Measurements from ENCODE around the gene TMEM88. TPM values are rescaled to one million over a fixed set of nuclear protein-coding genes. Genes with fewer than 3 reads are reported as not detected.
A peak's percentile ranks its signal among the peaks of the same experiment; 100 is the strongest.

The TMEM88 gene
- total RNA-seq, 2 experiments from 2014 or later, result 2.2 to 2.4 TPM

- H3K27ac Mint-ChIP-seq, result no peak overlapping the region
- POLR2A ChIA-PET, result no interaction called here
- DNase-seq, result no peak
- peaks cover 5% of the 10 kb centered on the region for H3K36me3 Mint-ChIP-seq
- intact Hi-C loops (cut with micrococcal nuclease), result no loop called here
- CTCF ChIA-PET, result interaction anchor here (0.7 to 1.0 kb wide), 4 partner anchors 15 to 556 kb away, joined by 3 to 6 read pairs (median 3); no protein-coding TSS in a partner anchor
- H3K9me3 Mint-ChIP-seq, result no peaks in the 10 kb centered on the region
- H3K4me1 Mint-ChIP-seq (ENCODE audit: low read depth), result no peaks in the 10 kb centered on the region
- H3K4me3 Mint-ChIP-seq, result no peak overlapping the region
- no peaks in the 10 kb centered on the region for H3K27me3 Mint-ChIP-seq
Observed at GRCh38 chr17:7882629-7883028, 27.8 kb downstream of the TMEM88 start.

- intact Hi-C loops (cut with micrococcal nuclease), result no loop called here
- Mint-ChIP-seq H3K4me1 (ENCODE audit: low read depth) (no peaks in the 10 kb centered on the region), H3K9me3 (no peaks in the 10 kb centered on the region), H3K27me3 (no peaks in the 10 kb centered on the region), H3K36me3 (peaks cover 5% of the 10 kb centered on the region), H3K27ac (peak overlapping the region; percentile 86), H3K4me3 (peak overlapping the region; percentile 69)
- CTCF ChIA-PET, result interaction anchor here (0.6 to 1.1 kb wide), 3 partner anchors 47 to 230 kb away, joined by 3 read pairs; no protein-coding TSS in a partner anchor
- DNase-seq, result peak; percentile 53
- POLR2A ChIA-PET, result interaction anchor here (0.6 kb wide), 1 partner anchor 41 kb away, joined by 3 read pairs; no protein-coding TSS in a partner anchor
Observed at GRCh38 chr17:7883781-7884386, 29.0 kb downstream of the TMEM88 start.

GRCh38 chr17:7884581-7885366 is 29.9 kb downstream of the TMEM88 start:
- Mint-ChIP-seq H3K27ac (peak overlapping the region; percentile 84), H3K9me3 (no peaks in the 10 kb centered on the region), H3K4me1 (ENCODE audit: low read depth) (no peaks in the 10 kb centered on the region), H3K36me3 (peaks cover 10% of the 10 kb centered on the region), H3K4me3 (peak overlapping the region; percentile 69), H3K27me3 (no peaks in the 10 kb centered on the region)
- CTCF ChIA-PET, result interaction anchor here (0.6 to 2.2 kb wide), 3 partner anchors 48 to 229 kb away, joined by 3 to 6 read pairs (median 3); no protein-coding TSS in a partner anchor
- intact Hi-C loops (cut with micrococcal nuclease), result no loop called here
- DNase-seq, result peak; percentile 42
- POLR2A ChIA-PET, result interaction anchor here (1.7 to 2.2 kb wide), 2 partner anchors 28 to 31 kb away, joined by 4 to 19 read pairs; partner anchors contain the start of genes CYB5D1, NAA38 and RNF227

- POLR2A ChIA-PET, result interaction anchor here (0.6 to 2.2 kb wide), 6 partner anchors 15 to 302 kb away, joined by 3 to 19 read pairs (median 4); partner anchors contain the start of genes CYB5D1, MPDU1, NAA38 and RNF227
- H3K27ac Mint-ChIP-seq, result no peak overlapping the region
- peak overlapping the region; percentile 57 for H3K4me3 Mint-ChIP-seq
Observed at GRCh38 chr17:7885367-7886226, 30.7 kb downstream of the TMEM88 start.

GRCh38 chr17:7886227-7887037 is 31.6 kb downstream of the TMEM88 start:
- intact Hi-C loops (cut with micrococcal nuclease), result loop anchor here (1.0 to 2.0 kb wide), 9 partner anchors 29 to 496 kb away; partner anchors contain the start of genes CNTROB, KDM6B, NAA38 and RPL26
- H3K4me3 Mint-ChIP-seq, result no peak overlapping the region
- DNase-seq, result peak; percentile 67
- CTCF ChIA-PET, result interaction anchor here (1.0 to 2.2 kb wide), 5 partner anchors 12 to 104 kb away, joined by 3 to 10 read pairs (median 5); partner anchors contain the start of genes CYB5D1 and NAA38
- no peak overlapping the region for H3K27ac Mint-ChIP-seq
- no peaks in the 10 kb centered on the region for H3K27me3 Mint-ChIP-seq
- POLR2A ChIA-PET, result interaction anchor here (0.6 to 2.2 kb wide), 6 partner anchors 16 to 303 kb away, joined by 3 to 19 read pairs (median 4); partner anchors contain the start of genes CYB5D1, MPDU1, NAA38 and RNF227
- no peaks in the 10 kb centered on the region for H3K9me3 Mint-ChIP-seq
- H3K4me1 Mint-ChIP-seq (ENCODE audit: low read depth), result no peaks in the 10 kb centered on the region
- H3K36me3 Mint-ChIP-seq, result peaks cover 25% of the 10 kb centered on the region

More at GRCh38 chr17:7885367-7886226, 30.7 kb downstream of the TMEM88 start:
- intact Hi-C loops (cut with micrococcal nuclease), result loop anchor here (2.0 kb wide), 2 partner anchors 313 to 497 kb away; partner anchors contain the start of gene RPL26
- CTCF ChIA-PET, result interaction anchor here (1.0 to 2.2 kb wide), 5 partner anchors 13 to 105 kb away, joined by 3 to 10 read pairs (median 5); partner anchors contain the start of genes CYB5D1 and NAA38
- Mint-ChIP-seq H3K36me3 (peaks cover 18% of the 10 kb centered on the region), H3K27me3 (no peaks in the 10 kb centered on the region), H3K4me1 (ENCODE audit: low read depth) (no peaks in the 10 kb centered on the region), H3K9me3 (no peaks in the 10 kb centered on the region)
- DNase-seq, result peak; percentile 61

GRCh38 chr17:7887038-7887481 is 32.2 kb downstream of the TMEM88 start:
- Mint-ChIP-seq H3K27me3 (no peaks in the 10 kb centered on the region), H3K4me3 (no peak overlapping the region), H3K27ac (no peak overlapping the region), H3K4me1 (ENCODE audit: low read depth) (no peaks in the 10 kb centered on the region), H3K36me3 (peaks cover 29% of the 10 kb centered on the region), H3K9me3 (no peaks in the 10 kb centered on the region)
- intact Hi-C loops (cut with micrococcal nuclease), result loop anchor here (1.0 to 2.0 kb wide), 9 partner anchors 28 to 496 kb away; partner anchors contain the start of genes CNTROB, KDM6B, NAA38 and RPL26
- ChIA-PET POLR2A (interaction anchor here (1.7 to 2.2 kb wide), 2 partner anchors 30 to 52 kb away, joined by 4 to 19 read pairs; partner anchors contain the start of genes CYB5D1 and NAA38), CTCF (interaction anchor here (1.3 to 2.2 kb wide), 3 partner anchors 30 to 103 kb away, joined by 5 to 10 read pairs (median 6); partner anchors contain the start of genes CYB5D1 and NAA38)
- DNase-seq, result no peak

- no peaks in the 10 kb centered on the region for H3K27me3 Mint-ChIP-seq
- H3K27ac Mint-ChIP-seq, result no peak overlapping the region
- ChIA-PET POLR2A (no interaction called here), CTCF (no interaction called here)
- no peaks in the 10 kb centered on the region for H3K4me1 Mint-ChIP-seq (ENCODE audit: low read depth)
- H3K9me3 Mint-ChIP-seq, result no peaks in the 10 kb centered on the region
- H3K4me3 Mint-ChIP-seq, result no peak overlapping the region
- intact Hi-C loops (cut with micrococcal nuclease), result loop anchor here (1.0 to 2.0 kb wide), 9 partner anchors 28 to 495 kb away; partner anchors contain the start of genes CNTROB, KDM6B, NAA38 and RPL26
- peaks cover 30% of the 10 kb centered on the region for H3K36me3 Mint-ChIP-seq
- DNase-seq, result peak; percentile 95
Observed at GRCh38 chr17:7887482-7888183, 32.8 kb downstream of the TMEM88 start.

GRCh38 chr17:7888184-7888920 is 33.5 kb downstream of the TMEM88 start, which contains the start of gene CHD3:
Gene CHD3, plus strand, starts transcription at chr17:7888789. Its CDS starts 212 bp downstream, at chr17:7889001.
- no peaks in the 10 kb centered on the region for H3K4me1 Mint-ChIP-seq (ENCODE audit: low read depth)
- peak; percentile 76 for DNase-seq
- H3K36me3 Mint-ChIP-seq, result peaks cover 32% of the 10 kb centered on the region
- ChIA-PET POLR2A (no interaction called here), CTCF (interaction anchor here (1.0 to 1.3 kb wide), 2 partner anchors 9 to 101 kb away, joined by 5 to 7 read pairs; no protein-coding TSS in a partner anchor)
- no peaks in the 10 kb centered on the region for H3K9me3 Mint-ChIP-seq
- H3K27me3 Mint-ChIP-seq, result no peaks in the 10 kb centered on the region
- no peak within 1 kb of the TSS for H3K4me3 Mint-ChIP-seq
- intact Hi-C loops (cut with micrococcal nuclease), result no loop called here
- no peak within 1 kb of the TSS for H3K27ac Mint-ChIP-seq

GRCh38 chr17:7889166-7889955 is 34.5 kb downstream of the TMEM88 start:
- DNase-seq, result peak; percentile 68
- CTCF ChIA-PET, result interaction anchor here (0.7 to 1.3 kb wide), 3 partner anchors 8 to 100 kb away, joined by 3 to 7 read pairs (median 5); no protein-coding TSS in a partner anchor
- H3K27me3 Mint-ChIP-seq, result no peaks in the 10 kb centered on the region
- H3K4me3 Mint-ChIP-seq, result no peak overlapping the region
- POLR2A ChIA-PET, result no interaction called here
- H3K36me3 Mint-ChIP-seq, result peaks cover 42% of the 10 kb centered on the region
- intact Hi-C loops (cut with micrococcal nuclease), result no loop called here
- H3K4me1 Mint-ChIP-seq (ENCODE audit: low read depth), result no peaks in the 10 kb centered on the region
- no peaks in the 10 kb centered on the region for H3K9me3 Mint-ChIP-seq
- no peak overlapping the region for H3K27ac Mint-ChIP-seq
